8988T (cell line): ENCODE measurements around the gene BPI.
"Not testable (repeated sequence)": the region's sequence is repeated elsewhere in the genome, so short reads cannot be mapped to it uniquely, and the experiment has no call there.

ENCODE experiments used
- DNase-seq: peaks from one replicate; pipeline ENCODE4 v3.0.0; 2011

Gene BPI

DNA sequence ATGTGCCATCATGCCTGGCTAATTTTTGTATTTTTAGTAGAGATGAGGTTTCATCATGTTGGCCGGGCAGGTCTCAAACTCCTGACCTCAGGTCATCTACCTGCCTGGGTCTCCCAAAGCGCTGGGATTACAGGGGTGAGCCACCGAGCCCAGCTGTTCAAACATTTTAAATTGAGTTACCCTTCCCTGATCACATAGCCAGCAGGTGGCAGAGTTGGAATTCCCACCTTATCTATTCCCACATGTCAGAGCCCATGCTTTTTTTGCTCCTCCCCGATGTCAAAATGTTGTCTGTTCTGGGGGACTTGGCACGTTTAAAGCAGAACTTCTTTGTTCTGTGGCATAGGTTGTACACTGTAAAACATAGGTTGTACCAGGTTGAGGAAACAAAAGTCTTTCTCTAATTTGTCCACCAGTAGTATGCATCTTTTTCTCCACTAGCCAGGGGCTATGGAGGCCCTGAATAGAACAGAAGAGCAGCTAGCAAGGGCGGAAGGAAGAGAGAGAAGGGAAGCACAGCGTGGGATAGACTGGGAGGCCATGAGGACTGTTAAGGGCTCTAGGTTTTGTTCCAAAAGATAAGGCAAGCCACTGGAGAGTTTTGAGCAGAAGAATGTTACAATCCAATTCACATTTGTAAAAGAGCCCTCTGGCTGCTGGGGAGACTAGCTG is 35.0 kb downstream of the BPI start:
- no peak for DNase-seq

DNA sequence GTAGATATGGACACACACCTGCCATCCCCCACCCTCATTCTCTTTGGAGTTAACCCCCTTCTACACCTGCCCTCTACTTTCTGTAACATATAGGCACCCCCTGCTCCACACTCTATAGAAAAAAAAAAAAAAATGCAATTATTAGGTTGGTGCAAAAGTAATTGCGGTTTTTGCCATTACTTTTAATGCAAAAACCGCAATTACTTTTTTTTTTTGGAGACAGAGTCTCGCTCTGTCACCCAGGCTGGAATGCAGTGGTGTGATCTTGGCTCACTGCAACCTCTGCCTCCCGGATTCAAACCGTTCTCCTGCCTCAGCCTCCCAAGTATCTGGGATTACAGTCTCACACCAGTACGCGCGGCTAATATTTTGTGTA is 35.6 kb downstream of the BPI start:
- not testable (repeated sequence) for DNase-seq

- DNase-seq = no peak
Observed at GRCh38 chr20:38339997-38340396, 36.0 kb downstream of the BPI start.

DNA sequence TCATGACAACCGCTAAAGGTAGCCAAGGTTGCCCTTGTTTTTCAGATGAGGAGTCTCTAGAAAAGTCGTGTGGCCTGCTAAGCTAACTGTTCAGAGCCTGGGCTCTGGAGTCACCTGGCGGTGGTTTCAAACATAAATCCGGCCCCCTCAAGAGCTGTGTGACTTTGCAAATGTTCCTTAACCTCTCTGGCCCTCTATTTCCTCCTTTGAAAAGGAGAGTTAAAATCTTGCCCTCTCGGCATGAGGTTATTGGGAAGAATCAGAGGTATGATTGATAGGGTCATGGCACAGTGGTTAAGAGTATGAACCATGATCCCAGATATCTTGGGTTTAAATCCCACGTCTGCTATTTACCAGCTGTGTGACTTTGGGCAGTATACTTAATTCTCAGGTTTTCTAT is 36.7 kb downstream of the BPI start:
- DNase-seq = no peak

DNA sequence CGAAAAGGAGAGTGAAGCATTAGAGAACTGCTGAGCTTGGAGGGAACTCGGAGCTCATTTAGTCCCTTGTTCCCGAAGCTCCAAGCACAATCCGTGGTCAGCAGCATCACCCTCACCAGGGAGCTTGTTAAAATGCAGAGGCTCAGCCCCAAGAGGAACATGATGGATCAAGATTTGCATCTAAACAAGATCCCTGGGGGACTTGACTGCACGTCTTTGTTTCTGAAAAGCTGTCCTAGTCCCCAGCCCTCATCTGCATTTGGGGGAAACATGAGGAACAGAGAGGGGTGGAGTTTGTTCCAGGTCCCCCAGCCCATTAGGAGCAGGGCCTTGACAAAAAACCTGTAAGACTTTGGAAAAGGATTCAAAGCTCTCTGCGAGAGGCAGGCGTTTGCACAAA is 38.3 kb downstream of the BPI start:
- DNase-seq = no peak

DNA sequence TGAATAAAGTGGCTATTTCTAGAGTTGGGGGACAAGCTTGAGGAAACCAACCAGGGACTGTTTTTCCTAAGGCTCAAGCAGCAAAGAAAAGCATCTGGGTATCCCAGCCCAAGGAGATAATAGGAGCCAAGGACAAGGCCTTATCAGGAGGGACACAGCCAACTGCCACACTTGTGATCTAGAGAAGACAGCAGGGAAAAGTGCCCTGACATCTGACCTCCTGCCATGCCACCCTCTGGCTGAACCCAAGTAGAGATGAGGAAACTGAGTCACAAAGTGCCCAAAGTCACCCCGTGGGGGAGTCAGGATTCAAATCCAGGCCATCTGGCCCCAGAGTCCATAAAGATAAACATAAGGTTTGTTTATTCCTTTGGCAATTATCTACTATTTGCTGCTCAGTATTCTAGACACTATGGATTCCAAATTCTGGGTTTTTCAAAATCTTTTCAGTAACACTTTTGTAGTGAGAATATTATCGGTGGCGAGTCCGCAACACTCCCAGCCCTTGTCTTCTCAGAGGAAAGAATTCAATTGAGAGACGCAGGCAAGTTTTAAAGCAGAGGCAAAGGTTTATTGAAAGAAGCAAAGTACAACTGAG is 38.9 kb downstream of the BPI start:
- no peak for DNase-seq

- no peak for DNase-seq
Observed at GRCh38 chr20:38343311-38344106, 39.6 kb downstream of the BPI start.

- DNase-seq = no peak
Observed at GRCh38 chr20:38344107-38344701, 40.2 kb downstream of the BPI start.

GRCh38 chr20:38345643-38346042 is 41.7 kb downstream of the BPI start:
- no peak for DNase-seq

DNA sequence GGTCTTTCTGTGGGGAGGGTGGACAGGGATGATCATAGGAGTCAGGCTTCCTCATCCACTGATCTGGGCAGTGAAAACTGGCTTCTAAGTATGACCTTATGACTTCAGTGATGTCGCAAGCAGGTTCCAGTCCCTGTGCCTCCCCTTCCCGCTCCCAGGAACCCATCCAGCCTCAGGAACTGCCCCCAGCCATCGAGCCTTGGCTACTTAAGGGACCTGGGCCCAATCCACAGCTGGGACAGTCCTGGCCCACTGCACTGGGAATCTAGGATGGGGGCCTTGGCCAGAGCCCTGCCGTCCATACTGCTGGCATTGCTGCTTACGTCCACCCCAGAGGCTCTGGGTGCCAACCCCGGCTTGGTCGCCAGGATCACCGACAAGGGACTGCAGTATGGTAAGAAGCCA is 42.3 kb downstream of the BPI start, which contains the start of gene LBP:
Gene LBP, plus strand, starts transcription at position 236 of the 405 bp plus-strand sequence. Its CDS starts 35 bp downstream, at position 271.
- DNase-seq = no peak

DNA sequence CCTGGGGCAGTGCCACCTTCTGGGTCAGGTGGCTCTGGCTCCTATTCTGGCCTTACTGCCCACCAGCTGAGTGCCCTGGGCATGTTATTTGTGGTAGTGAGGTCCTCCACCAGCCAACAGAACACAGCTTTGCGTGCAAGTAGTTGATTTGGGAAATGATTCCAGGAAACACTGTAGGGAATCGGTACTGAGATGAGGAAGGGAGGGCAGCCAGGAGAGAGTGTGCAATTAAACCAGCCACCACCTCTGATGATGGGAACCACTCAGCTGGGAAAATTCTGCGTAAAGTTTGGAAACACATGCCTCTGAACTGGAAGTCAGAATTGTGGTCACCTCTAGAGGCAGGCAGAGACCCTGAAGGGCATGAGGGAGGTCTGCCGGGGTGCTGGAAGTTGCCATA is 42.8 kb downstream of the BPI start:
- DNase-seq = no peak

DNA sequence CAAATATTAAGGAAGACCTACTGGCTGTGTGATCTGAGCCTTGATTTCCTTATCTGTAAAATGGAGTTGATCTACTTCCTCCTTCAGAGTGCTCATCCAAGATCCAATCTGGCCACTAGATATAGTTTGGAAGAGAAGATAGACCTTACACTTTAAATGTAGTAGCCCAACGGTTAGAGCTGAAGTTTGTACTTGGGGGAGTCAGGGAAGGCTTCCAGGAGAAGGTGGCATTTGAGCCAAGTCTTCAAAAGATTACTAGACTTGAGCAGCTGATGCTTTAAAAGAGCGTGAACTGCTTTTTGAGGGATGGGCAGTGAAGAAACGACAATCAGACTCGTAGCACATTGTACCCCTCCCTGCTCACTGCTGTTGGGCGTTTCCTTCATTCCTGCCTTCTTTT is 45.9 kb downstream of the BPI start:
- DNase-seq = no peak

- DNase-seq = no peak
Observed at GRCh38 chr20:38350879-38351775, 47.2 kb downstream of the BPI start.

DNA sequence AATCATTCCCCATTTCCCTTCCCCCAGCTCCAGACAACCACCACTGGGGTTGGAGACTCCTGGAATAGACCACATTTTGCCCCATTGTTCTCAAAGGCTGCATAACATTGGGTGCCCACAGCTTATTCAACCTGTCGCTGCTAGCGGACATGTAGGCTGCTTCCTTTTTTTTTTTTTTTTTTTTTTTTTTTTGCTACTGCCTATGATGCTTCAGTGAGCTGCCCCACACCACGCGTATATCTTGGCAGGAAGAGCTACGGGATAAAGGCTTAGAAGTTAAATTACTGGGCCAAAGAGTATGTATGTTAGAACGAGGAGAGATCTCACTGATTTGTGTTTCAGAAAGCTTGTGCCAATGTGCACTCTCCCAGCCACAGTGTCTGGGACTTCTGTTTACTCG is 49.4 kb downstream of the BPI start:
- no peak for DNase-seq

DNA sequence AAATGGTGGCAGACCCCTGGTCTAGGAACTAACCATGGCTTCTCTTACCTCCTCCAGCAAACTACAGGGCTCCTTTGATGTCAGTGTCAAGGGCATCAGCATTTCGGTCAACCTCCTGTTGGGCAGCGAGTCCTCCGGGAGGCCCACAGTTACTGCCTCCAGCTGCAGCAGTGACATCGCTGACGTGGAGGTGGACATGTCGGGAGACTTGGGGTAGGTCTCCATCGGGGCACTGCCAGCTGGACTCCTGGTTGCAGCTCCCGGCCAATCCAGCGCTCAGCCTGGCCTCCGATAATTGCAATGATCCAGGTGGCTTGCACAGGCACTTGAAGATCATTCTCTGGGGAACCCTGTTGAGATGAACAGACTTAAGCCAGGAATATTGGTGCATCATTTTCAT is 50.3 kb downstream of the BPI start:
- DNase-seq = no peak

- no peak for DNase-seq
Observed at GRCh38 chr20:38355161-38356012, 51.4 kb downstream of the BPI start.

DNA sequence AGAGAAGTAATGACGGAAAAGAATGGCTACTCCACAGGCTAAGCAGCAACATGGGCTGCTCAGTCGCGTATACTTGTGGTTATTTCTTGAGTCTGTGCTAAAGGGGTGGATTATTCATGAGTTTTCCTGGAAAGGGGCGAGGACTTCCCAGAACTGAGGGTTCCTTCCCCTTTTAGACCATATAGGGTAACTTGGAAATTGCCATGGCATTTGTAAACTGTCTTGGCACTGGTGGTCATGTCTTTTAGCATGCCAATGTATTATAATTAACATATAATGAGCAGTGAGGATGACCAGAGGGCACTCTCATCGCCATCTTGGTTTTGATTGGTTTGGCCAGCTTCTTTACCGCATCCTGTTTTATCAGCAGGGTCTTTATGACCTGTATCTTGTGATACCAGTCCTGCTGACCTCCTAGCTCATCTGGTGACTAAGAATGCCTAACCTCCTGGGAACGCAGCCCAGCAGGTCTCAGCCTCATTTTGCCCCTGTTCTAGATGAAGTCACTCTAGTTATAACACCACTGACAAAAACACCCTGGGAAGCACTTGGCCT is 53.8 kb downstream of the BPI start:
- no peak for DNase-seq

GRCh38 chr20:38358556-38358955 is 54.6 kb downstream of the BPI start:
- DNase-seq = no peak

DNA sequence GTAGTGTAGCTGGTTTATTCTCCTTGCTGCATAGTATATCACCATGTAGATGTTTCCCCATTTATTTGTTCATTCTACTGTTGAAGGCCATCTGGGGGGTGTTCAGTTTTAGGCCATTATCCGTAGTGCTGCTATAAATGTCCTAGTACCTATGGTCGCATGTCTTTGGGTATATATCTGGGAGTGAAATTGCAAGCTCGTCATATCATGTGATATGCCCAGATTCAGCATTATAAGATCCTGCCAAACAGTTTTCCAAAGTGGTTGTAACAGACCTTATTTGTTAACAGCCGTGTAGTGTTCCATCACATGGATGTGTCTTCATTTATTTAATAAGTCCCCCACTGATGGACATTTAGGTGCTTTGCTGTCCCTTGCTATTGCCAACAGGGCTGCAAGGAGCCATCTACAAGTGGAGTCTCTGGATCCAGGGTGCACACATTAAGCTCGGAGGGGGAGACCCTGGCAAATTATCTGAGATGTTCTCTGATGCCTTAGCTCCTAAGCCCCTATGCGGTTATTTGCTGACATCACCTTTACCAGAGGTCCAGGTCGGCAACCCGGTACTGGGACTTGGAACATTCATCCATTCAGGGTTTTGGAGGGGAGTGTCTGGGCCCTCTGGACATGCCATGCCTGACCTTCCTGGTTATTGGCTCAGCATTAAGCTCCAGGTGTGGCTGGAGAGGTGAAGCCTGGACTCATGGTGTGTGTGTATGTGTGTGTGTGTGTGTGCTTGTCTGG is 59.2 kb downstream of the BPI start:
- no peak for DNase-seq

GRCh38 chr20:38369389-38369788 is 65.4 kb downstream of the BPI start:
- no peak for DNase-seq

DNA sequence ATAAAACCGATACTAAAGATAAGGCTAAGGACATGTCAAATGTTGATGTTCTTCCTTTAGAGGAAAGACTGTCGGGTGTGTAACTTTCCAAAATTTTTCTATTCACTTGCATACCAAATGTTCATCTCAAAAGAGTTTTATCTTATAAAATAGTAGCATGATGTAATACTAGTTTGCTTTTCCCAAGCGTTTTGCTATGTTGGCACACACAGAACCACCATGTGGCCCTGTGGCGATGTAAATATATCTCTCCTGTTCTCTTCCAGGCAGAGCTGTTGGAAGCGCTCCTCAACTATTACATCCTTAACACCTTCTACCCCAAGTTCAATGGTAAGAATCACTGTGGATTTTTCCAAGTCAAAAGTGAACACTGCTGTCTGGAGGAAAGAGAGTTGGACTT is 68.8 kb downstream of the BPI start:
- DNase-seq = no peak
